ENCODE results near the gene PDCD4.

Gene PDCD4

DNA sequence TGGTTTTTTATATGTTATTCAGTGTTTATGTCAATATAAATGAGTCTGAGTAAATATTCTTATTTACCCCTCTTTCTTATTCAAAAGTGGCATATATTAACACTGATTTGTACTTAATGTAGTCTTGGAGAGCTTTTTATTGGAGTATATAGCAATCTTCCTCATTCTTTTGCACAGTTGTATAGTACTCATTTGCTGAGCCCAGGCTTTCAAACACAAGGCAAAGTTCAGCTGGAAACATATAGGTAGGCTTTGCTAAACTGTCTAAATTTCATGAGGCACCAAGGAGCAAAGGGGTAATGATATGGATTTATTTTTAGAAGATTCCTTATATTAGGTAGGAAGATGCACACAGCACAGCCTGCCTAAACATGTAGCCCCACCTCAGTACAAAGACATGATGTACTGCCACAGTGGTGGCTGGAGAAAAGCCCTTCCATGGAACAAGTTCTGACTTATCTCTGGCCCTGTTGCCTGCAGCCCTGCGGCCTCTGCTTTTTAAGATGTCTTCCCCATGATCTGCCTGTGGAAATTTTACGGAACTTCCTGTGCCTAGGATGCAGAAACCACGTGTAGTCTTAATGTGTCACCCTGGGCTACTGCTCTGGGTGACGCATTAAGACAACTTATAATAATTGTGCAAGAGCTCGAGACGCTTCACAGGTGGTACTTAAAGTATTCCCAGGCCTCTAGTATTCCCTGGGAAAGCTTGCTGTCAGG, 9.6 kb upstream of the PDCD4 start:
- no peak for TF ChIP-seq GATA2 (IDR thresholded peaks at IDR 0.05; ENCODE audit: low read depth, low read length)
- TF ChIP-seq GATA3 (IDR thresholded peaks at IDR 0.05; ENCODE audit: low read depth, low read length): no peak

DNA sequence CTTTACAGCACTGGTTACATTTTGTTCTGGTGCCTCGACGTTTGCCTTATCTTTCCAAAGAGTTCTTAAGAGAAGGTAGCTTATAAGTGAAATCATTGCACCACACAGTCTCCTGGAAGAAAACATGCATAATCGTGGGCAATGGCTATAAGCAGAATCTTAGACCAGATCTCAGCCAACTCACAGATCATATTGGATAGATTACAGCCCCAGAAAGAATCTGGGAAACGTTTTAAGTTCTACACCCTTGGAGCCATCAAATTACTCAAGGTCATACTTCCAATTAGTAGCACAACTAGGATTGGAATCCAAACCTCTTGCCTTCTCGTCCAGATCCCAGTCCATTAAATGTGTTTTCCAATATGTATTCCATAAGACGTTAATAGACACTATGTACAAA, 8.8 kb upstream of the PDCD4 start:
- TF ChIP-seq GATA2 (IDR thresholded peaks at IDR 0.05; ENCODE audit: low read depth, low read length) (no peak), GATA3 (IDR thresholded peaks at IDR 0.05; ENCODE audit: low read depth, low read length) (no peak)

DNA sequence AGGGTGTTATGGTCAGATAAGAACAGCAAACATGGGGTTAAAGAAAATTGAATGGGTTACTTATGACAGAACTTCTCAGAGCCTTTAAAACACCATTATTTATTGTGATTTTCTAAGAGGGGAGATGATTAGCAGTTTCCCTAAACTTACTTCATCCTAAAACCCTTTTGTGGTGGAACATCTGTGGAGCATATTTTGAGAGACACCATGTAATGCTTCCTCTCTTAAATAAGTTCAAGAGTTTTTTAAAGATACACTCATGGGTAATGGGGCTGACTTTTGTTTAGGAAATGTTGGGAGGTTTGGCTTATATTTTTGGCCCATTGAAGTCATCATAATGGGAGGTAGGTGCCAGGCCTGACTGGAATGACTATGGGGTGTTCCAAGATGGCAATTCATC, 8.4 kb upstream of the PDCD4 start:
- TF ChIP-seq GATA2 (IDR thresholded peaks at IDR 0.05; ENCODE audit: low read depth, low read length) (no peak), GATA3 (IDR thresholded peaks at IDR 0.05; ENCODE audit: low read depth, low read length) (no peak)

DNA sequence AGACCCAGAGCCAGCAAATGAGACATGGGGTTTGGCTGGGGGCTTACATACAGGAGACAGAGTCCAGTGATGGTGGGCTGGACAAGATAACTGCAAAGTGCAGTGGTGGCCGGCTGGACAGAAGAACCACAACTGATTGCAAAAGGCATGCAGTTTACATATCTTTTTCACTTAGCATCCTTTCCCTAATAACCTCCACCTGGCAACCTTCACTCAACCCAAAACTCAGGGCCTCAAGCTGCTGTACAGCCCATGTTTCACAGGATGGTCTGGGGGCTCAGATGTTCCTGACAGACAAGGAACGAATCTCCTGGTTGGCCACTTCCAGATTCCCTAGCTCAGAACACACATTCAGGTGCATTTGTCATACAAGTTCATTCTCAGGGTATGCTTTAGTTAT, 7.8 kb upstream of the PDCD4 start:
- TF ChIP-seq GATA3 (IDR thresholded peaks at IDR 0.05; ENCODE audit: low read depth, low read length) (no peak), GATA2 (IDR thresholded peaks at IDR 0.05; ENCODE audit: low read depth, low read length) (no peak)

DNA sequence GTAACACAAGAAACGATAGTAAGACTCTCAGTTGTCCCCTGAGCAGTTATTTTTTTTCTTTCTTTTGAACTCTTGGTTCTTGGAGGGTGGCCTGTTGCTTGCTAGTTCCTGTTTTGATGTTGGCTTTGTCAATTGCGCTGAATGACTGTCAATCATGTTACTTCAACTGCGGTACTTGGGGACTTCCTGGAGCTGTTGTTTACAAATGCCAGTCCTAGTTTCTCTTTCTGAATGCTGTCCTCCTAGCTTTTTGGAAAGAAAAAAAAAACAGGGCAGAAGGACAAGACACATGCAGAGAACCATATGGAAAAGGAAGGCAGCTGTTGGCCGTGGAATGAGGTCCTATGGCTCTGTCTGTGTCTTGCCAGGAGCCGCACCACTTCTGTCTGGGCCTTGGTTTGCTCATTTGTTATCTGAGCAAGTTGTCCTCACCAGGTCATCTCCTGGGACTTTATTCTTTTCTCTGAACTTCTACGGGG, 7.0 kb upstream of the PDCD4 start:
- TF ChIP-seq GATA2 (IDR thresholded peaks at IDR 0.05; ENCODE audit: low read depth, low read length) (no peak), GATA3 (IDR thresholded peaks at IDR 0.05; ENCODE audit: low read depth, low read length) (no peak)

DNA sequence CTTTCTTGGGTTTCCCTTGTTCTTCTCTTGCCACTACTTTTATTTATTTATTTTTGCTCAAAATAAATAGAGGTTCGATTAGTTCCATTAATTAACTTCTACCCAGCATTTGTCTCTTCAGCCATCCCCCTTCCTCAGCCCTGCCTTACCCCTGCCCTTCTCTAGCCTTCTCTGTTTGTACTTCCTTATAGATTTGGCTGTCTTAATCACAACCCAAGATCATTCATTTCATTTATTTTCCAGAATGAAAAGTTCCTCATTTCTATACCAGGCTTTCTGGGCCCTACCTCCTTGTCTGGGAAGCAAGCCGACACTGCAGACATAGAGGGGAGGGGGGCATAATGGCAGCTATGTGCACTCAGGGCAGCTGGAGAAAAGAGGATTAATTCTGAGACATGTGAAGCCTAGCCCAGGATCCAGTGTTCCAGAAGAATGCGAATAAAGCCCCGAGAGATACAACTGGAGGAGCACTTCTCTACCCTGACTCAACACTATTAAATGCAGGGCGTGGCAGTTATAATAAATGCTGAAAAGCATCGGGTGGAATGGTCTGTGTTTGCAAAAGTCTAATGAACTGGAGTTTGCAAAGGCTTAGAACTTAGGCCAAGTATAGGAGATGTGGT, 6.4 kb upstream of the PDCD4 start:
- no peak for TF ChIP-seq GATA3 (IDR thresholded peaks at IDR 0.05; ENCODE audit: low read depth, low read length)
- TF ChIP-seq GATA2 (IDR thresholded peaks at IDR 0.05; ENCODE audit: low read depth, low read length): no peak

DNA sequence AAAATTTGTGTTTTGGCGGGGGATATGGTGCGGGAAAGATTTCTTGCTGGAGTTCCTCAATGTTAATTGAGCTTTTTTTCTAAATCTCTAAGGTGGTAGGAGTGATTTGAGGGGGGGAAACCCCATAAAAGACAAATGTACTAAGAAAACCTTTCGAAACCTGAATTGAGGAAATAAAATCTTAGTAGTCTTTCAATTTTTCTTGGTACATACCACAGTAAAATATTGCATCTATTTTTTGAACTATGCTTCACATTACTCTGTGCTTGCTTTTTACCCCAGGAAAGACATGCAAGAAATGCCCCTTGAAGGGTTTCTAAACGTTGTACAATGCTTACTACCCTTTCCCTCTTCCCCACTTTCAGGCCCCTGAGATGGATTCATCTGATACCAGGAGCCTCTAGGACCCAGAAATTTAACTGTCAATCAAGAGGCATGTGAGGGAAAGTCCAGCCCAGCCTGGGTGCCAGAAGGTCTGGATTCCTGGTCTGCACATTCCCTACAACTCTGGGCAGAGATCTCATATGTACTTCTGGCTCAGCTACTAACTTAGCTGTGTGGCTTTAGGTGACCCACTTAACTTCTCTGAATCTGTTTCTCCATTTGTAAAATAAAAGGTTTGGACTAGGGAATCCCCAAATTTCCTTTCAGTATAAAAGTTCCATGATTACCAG, 5.8 kb upstream of the PDCD4 start:
- TF ChIP-seq GATA2 (IDR thresholded peaks at IDR 0.05; ENCODE audit: low read depth, low read length) (no peak), GATA3 (IDR thresholded peaks at IDR 0.05; ENCODE audit: low read depth, low read length) (no peak)

DNA sequence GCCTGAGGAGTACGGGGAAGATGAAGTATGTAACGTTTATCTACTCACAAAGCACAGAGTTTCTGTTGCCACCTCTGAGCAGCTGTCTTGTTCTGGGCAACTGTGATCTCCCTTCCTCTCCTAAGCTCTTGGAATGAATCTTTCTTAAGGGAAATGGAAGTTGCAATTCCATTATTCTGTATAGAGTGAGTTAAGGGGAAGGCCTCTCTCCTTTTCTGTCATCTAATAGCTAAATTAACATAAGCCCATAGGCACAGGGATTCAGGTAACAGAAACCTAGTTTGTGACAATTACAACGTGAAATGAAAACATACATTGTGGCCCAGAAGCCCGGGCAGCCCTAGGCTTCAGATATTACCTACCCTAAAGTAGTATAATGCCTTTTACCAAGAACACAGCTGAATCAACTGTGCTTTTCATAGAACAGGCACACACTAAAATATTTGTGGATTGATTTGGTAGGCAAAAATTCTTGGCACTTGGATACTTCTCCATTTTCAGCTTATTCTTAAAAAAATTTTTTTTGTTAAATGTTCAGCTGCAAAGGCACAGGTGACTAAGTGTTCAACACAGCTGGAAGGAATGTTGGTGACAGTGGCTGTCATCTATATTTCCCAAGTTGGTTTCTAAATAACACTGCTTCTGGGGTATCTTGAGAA, 3.8 kb upstream of the PDCD4 start:
- TF ChIP-seq GATA3 (IDR thresholded peaks at IDR 0.05; ENCODE audit: low read depth, low read length): no peak
- no peak for TF ChIP-seq GATA2 (IDR thresholded peaks at IDR 0.05; ENCODE audit: low read depth, low read length)

DNA sequence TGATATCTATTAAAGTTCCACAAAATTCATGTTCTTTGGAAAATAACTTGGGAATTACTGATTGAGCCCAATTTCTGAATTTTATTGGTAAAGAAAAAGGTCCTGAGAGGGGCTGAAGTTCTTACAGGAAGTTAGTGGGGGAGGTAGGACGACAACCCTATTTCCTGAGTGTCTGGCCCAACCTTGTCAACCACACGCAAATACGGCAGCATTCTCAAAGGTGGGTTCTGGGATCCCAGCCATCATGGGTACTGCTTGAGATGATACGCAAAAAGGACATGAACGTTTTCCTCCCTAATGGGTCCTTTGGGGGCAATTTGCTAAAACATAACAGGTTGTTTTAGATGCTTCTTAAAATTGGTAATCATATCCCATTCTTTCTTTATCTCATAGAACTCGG, 2.7 kb upstream of the PDCD4 start:
- TF ChIP-seq GATA3 (IDR thresholded peaks at IDR 0.05; ENCODE audit: low read depth, low read length) (no peak), GATA2 (IDR thresholded peaks at IDR 0.05; ENCODE audit: low read depth, low read length) (no peak)

DNA sequence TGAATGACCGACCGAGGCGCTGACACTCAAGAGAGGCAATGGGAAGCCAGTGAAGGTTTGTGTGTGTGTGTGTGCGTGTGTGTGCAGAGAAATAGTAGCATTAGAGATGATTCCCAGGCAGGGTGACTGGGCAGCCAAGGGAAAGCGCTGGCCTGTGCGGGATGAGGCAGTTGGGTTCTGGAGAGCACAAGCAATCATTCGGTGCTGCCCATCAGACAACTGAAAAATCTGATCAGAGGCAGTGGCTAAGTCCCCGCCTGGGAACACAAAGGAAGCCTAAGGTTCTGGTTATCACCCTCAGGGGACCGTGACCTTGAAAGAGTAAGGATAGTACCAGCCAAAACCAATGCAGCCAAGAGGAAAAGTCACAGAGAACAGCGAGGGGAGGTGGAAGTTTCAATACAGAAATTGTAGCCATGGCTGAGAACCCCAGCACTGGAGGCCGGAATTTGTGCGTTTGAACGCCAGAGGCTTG, 868 bp upstream of the PDCD4 start:
- TF ChIP-seq GATA2 (IDR thresholded peaks at IDR 0.05; ENCODE audit: low read depth, low read length) (no peak), GATA3 (IDR thresholded peaks at IDR 0.05; ENCODE audit: low read depth, low read length) (no peak)

DNA sequence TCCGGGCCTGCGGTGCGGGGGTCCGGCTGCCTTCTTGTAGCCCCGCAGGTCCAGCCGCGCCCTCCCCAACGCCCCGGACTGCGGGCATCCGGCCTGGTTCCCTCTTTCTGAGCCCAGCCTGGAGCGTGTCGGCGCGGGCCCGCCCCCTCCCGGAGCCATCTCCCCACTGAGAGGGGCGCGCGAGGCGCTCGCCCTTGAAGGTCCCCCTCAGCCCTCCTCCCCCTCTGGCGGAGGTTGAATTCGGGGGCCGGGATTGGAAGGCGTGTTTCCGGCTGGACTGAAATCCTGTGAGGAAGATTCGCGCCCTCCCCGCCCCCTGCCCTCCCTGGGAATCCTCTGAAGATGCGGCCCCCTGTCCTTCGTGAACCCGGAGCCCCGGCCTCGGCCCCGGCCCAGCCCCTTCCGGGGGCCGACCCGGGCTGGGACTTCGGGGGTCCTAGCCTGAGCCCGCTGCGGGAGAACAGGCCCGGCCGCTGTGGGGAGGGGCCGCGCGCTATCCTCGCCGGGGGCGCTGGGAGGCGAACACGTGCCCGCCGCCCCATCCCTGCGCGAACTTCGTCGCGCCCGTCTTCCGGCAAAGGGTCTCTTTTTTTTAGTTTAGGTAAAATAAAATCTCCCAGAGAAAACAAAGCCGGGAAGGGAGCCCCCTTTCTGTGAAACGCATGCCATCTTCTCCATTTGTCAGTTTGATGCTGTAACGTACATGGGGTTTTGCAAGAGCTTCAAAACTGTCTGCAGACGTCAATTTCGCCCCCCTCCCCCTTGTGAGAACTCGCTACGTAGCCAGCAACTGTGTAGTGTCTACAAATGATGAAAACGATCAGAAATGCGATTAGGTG, 636 bp downstream of the PDCD4 start:
- TF ChIP-seq GATA3 (IDR thresholded peaks at IDR 0.05; ENCODE audit: low read depth, low read length): no peak
- TF ChIP-seq GATA2 (IDR thresholded peaks at IDR 0.05; ENCODE audit: low read depth, low read length): no peak; the same call in 1 of the 2 replicates

DNA sequence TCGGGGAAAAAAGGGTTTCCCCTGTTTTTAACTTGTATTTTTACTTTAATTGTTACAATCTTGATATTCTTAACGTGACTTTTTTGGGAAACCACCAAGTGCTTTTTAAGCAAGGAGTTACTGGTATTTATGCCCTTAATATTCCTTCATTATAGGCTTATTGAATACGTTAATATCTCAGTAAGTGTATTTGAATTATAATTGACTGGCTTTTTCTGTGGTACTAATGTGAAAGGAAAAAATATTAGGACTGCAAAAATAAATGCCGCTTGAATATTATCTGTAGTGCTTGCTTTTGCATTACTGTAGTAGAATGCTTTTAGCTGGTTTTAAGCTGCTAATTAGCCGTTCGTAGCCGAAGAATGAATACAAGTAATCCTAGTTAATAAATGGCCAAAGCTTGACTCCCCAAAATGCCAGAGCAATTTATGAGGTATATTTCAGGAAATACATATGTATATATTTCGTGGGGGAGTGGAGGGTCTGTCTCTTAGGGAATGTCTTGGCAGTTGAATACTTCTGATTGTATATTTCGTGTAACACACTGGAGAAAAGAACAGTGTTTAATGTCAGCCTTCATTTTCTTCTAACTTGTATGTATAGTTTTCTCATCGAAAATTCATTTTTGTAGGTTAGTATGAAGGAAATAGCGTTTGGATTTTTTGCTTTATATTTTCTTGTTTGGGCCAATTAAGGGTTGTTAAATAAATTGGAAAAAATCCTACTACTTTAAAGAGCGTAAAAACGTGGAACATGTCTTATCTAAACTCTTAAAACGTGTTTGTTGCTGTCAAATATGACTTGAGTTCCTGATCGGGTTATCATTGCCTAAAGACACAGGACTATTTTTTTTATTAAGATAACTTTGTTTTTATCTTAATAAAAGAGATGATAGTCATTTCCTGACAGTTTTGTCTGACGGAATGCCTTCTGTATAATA, 1.5 kb downstream of the PDCD4 start:
- TF ChIP-seq GATA2 (IDR thresholded peaks at IDR 0.05; ENCODE audit: low read depth, low read length) (no peak), GATA3 (IDR thresholded peaks at IDR 0.05; ENCODE audit: low read depth, low read length) (no peak)
